DMS53 treated with DMSO at 0.1 percent for 48 hours (cell line): Measurements from ENCODE around the gene CEP41.

Experiments
- DNase-seq: peaks from one replicate; lab custom pipeline; 2025; ENCODE audit not compliant: unreplicated experiment; lab: John Stamatoyannopoulos, UW

Gene CEP41

DNA sequence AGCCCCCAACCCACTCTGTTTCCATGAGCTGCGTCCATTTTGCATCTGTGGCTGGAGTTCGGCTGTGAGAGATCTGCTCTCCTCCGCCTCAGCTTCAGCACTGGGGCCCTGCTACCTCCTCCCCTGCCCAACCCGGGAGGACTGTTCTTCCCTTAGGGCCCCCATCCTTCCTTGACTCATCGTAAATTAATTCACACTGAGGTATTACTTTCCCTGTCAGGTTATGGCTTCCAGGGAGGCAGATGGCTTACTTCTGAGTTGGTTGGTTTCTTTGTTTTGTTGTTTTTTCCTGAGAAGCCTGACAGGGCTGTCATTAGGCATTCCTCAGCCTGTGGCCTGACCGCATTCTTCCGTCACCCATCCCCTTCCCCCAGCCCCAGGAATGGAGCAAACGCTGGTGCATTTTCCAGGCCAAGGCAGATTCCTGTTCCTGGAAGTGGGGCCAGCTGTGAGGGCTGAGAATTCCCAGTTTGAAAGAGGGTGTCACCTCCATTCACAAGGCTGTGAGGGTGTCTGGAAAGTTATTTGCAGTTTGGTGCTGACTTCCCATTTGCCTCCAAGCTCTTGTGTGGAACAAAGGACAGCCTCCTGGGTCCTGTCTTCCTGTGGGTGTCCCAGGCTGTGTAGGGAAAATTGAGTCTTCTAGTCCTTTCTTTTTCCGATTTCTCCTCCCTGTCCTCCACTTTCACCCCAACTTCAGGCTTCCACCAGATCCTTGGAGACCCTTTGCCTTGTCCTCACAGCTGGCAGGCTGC lies 84.5 kb downstream of the CEP41 start:
- DNase-seq: no peak

DNA sequence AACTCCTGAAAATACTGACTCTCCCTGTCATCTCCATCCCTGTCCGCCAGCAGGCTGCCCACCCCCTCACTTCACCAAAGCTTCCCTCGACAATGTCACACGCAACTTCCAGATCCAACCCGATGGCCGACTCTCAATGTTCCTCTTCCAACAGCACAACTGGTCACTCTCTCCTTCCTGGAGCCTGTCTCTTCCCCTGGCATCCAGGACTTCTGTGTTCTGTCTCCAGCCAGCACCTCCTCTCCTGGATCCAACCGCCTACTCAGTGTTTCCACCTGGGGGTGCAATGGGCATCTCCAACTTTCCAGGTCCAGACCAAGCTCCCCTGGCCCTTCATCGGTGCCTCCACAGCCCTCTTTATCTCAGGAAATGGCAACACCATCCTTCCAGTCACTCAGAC lies 87.6 kb downstream of the CEP41 start:
- DNase-seq: no peak

- DNase-seq: peak; percentile 38
Observed at GRCh38 chr7:130352194-130353074, 88.4 kb downstream of the CEP41 start.

DNA sequence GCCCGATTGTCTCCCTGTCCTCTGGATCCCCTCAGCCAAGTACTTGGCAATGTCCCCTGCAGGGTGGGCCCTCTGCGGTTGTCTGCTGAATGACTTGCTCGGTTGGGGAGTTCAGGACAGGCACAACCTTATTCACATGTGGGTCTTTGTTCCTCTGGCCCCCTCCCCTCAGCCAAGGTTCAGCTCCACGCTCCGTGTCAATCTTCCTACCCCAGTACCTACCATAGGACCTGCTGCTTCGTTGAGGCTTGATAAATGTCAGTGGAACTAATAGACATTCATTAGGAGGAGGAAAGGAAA lies 89.1 kb downstream of the CEP41 start:
- no peak for DNase-seq

DNA sequence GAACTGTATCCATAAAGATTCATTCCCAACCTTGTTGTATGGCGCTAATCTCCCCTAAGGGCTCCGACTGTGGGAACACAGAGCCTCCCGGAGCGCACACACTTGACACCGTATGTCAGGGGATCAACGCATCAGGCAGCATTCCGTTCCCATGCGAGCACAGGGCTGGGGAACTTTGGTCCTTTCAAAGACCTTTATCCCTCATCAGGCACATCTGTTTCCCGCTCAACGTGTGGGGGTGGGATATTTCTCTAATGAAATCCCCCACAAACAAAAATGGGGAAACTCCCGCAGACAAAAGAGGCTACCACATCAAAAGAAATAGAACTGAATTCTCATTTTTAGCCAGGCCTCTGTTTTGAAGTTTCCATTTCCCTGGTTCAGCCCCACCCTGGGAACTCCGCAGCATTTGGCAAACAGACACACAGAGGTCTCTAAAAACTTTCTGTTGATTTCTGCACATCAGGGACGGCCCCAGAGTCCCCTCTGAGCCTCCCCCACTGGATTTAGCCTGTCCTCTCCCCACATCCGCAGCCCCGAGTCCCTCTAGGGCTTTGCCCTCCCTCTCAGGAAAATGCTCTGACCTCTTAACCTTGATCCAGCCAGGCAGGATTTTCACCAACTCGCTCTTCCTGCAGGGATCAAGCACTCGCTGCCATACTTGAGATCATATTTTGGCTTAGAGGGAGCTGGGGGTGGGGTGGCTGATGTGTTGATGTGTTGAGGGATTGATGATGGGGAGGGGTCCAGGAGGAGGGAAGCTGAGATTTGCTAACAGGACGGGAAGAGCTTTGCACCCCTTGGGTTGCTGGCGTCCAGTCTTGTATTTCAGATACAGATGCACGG lies 89.6 kb downstream of the CEP41 start:
- DNase-seq: no peak

GRCh38 chr7:130349911-130350782 lies 90.7 kb downstream of the CEP41 start:
- no peak for DNase-seq

GRCh38 chr7:130346941-130347340 lies 93.9 kb downstream of the CEP41 start:
- no peak for DNase-seq

- no peak for DNase-seq
Observed at GRCh38 chr7:130346177-130346905, 94.5 kb downstream of the CEP41 start.

- DNase-seq: no peak
Observed at GRCh38 chr7:130345725-130346124, 95.1 kb downstream of the CEP41 start.

- DNase-seq: no peak
Observed at GRCh38 chr7:130345136-130345535, 95.7 kb downstream of the CEP41 start.

- DNase-seq: no peak
Observed at GRCh38 chr7:130344271-130344866, 96.4 kb downstream of the CEP41 start, which contains the start of gene CPA5. Gene CPA5, plus strand, starts transcription at chr7:130344816. Its CDS starts 1,670 bp downstream, at chr7:130346486.
